GM12878 (cell line): ENCODE data around the gene FNDC3A.

ENCODE experiments used
- BHLHE40 ChIP-seq, 2 experiments: fragments of 450-650 bp in 1 of 2; IDR thresholded peaks; 2 replicates each; pipeline ENCODE4 v1.6.1; 2011 to 2017; ENCODE audit warnings: low read depth in 2 of 2, borderline replicate concordance in 1 of 2, improper control_type of control experiment in 1 of 2, low read length in 1 of 2, mild to moderate bottlenecking in 1 of 2
- BRCA1 ChIP-seq: IDR thresholded peaks from 2 replicates; pipeline ENCODE4 v1.6.1; 2011; ENCODE audit warnings: low read depth, low read length, improper control_type of control experiment
- CTCF ChIP-seq, 3 experiments: IDR thresholded peaks in 2 of 3; conservative IDR thresholded peaks in 1 of 3; 2 replicates each; pipeline ENCODE4 v1.5.1; 2011; ENCODE audit warnings: low read depth in 3 of 3, low read length in 3 of 3, mild to moderate bottlenecking in 3 of 3, control low read depth in 2 of 3, moderate library complexity in 2 of 3, inconsistent platforms in 1 of 3, mixed read lengths in 1 of 3; ENCODE audit not compliant: control insufficient read depth in 2 of 3, insufficient read depth in 1 of 3; ENCODE audit errors: extremely low read depth in 1 of 3
- ESRRA ChIP-seq: IDR thresholded peaks from 2 replicates; pipeline ENCODE4 v1.6.1; 2012; ENCODE audit warnings: mild to moderate bottlenecking, low read length, improper control_type of control experiment
- EZH2 ChIP-seq: IDR thresholded peaks from 2 replicates; pipeline ENCODE4 v1.6.1; 2012; ENCODE audit warnings: low read depth, mild to moderate bottlenecking, control low read depth, inconsistent platforms, low read length, borderline replicate concordance; ENCODE audit not compliant: control insufficient read depth
- HDAC2 ChIP-seq: fragments of 200-600 bp; sonication (generic); IDR thresholded peaks from 2 replicates; pipeline ENCODE4 v1.6.1; 2017
- NFIC ChIP-seq: IDR thresholded peaks from 2 replicates; pipeline ENCODE4 v1.6.1; 2012; ENCODE audit warnings: low read depth, mild to moderate bottlenecking, inconsistent platforms, low read length, moderate library complexity
- POLR2A ChIP-seq: IDR thresholded peaks from 2 replicates; pipeline ENCODE4 v1.6.1; 2011; ENCODE audit warnings: low read depth, mild to moderate bottlenecking, low read length
- PRDM15 ChIP-seq: fragments of 450-650 bp; formaldehyde crosslinking; IDR thresholded peaks from 2 replicates; pipeline ENCODE4 v1.4.0; 2020; ENCODE audit warnings: mild to moderate bottlenecking, moderate library complexity
- SMAD1 ChIP-seq: fragments of 450-650 bp; IDR thresholded peaks from 2 replicates; pipeline ENCODE4 v1.6.1; 2018; ENCODE audit warnings: mild to moderate bottlenecking, low read depth; ENCODE audit not compliant: partially characterized antibody
- SMC3 ChIP-seq: IDR thresholded peaks from 2 replicates; pipeline ENCODE4 v1.6.1; 2011; ENCODE audit warnings: low read length, improper control_type of control experiment, borderline replicate concordance

- TF ChIP-seq SMC3 (no peak), ESRRA (no peak), PRDM15 (no peak), HDAC2 (no peak), NFIC (no peak), CTCF (IDR thresholded peaks at IDR 0.05 in 2 of 3, conservative IDR thresholded peaks at IDR 0.05 in 1 of 3; ENCODE audit: control insufficient read depth in 2 of 3, extremely low read depth in 1 of 3, insufficient read depth in 1 of 3, low read depth in 3 of 3, low read length in 3 of 3) (no peak), POLR2A (no peak), BRCA1 (no peak), BHLHE40 (IDR thresholded peaks at IDR 0.05; ENCODE audit: borderline replicate concordance in 1 of 2, low read depth in 2 of 2, low read length in 1 of 2) (no peak), SMAD1 (no peak), EZH2 (no peak)
Observed at GRCh38 chr13:49213539-49213938, 237.8 kb downstream of the FNDC3A start.
